SW 1271 (cell line): ENCODE results near the gene IFT122.

Source experiments
- DNase-seq, 2 experiments: peaks; one replicate each; lab custom pipeline; 2025; lab: John Stamatoyannopoulos, UW

IFT122 gene

GRCh38 chr3:129557548-129557894, 117.5 kb downstream of the IFT122 start:
- no peak for DNase-seq

GRCh38 chr3:129558081-129558771, 118.2 kb downstream of the IFT122 start:
- DNase-seq = no peak

GRCh38 chr3:129558772-129559564, 118.9 kb downstream of the IFT122 start:
- no peak for DNase-seq

- no peak for DNase-seq
Measured at GRCh38 chr3:129559565-129560079, 119.6 kb downstream of the IFT122 start.

GRCh38 chr3:129560269-129560787, 120.3 kb downstream of the IFT122 start:
- DNase-seq = no peak

- no peak for DNase-seq
Measured at GRCh38 chr3:129560911-129561594, 121.0 kb downstream of the IFT122 start.

GRCh38 chr3:129561619-129562248, 121.7 kb downstream of the IFT122 start:
- no peak for DNase-seq

- no peak for DNase-seq
Measured at GRCh38 chr3:129562803-129563202, 122.8 kb downstream of the IFT122 start.

- DNase-seq = no peak
Measured at GRCh38 chr3:129563332-129563731, 123.3 kb downstream of the IFT122 start.

- DNase-seq = no peak
Measured at GRCh38 chr3:129563850-129564535, 124.0 kb downstream of the IFT122 start.

GRCh38 chr3:129564981-129565644, 125.1 kb downstream of the IFT122 start:
- no peak for DNase-seq

- DNase-seq = no peak
Measured at GRCh38 chr3:129565902-129566301, 125.9 kb downstream of the IFT122 start.

GRCh38 chr3:129567176-129567705, 127.2 kb downstream of the IFT122 start:
- no peak for DNase-seq

- no peak for DNase-seq
Measured at GRCh38 chr3:129567939-129568338, 127.9 kb downstream of the IFT122 start.

GRCh38 chr3:129569856-129570255, 129.8 kb downstream of the IFT122 start:
- no peak for DNase-seq
